Loucy (cell line): ENCODE results near the gene GALNT11.
"Not testable (repeated sequence)": the region's sequence is repeated elsewhere in the genome, so short reads cannot be mapped to it uniquely, and the experiment has no call there.

Source experiments
- H2AFZ ChIP-seq: fragments of 200-600 bp; sonication (generic); 2 replicates; pipeline ENCODE4 v1.6.0; 2016; ENCODE audit warnings: antibody characterized with exemption, mild to moderate bottlenecking, low read length, moderate library complexity
- H3F3A ChIP-seq: fragments of 200-600 bp; 2 replicates; pipeline ENCODE4 v1.6.0; 2016; ENCODE audit warnings: antibody characterized with exemption, low read depth, mild to moderate bottlenecking
- H3K27me3 ChIP-seq: fragments of 200-600 bp; sonication (generic); 2 replicates; pipeline ENCODE4 v1.6.1; 2014; ENCODE audit warnings: low read length, mild to moderate bottlenecking; ENCODE audit not compliant: insufficient read depth, poor library complexity, severe bottlenecking
- H3K36me3 ChIP-seq: fragments of 200-600 bp; sonication (generic); 2 replicates; pipeline ENCODE4 v1.6.1; 2016; ENCODE audit warnings: low read length; ENCODE audit not compliant: insufficient read depth
- H3K4me1 ChIP-seq: fragments of 200-600 bp; sonication (generic); 2 replicates; pipeline ENCODE4 v1.5.1; 2014; ENCODE audit warnings: low read length, mild to moderate bottlenecking; ENCODE audit not compliant: insufficient read depth, poor library complexity, severe bottlenecking
- H3K4me2 ChIP-seq: fragments of 200-600 bp; sonication (generic); 2 replicates; pipeline ENCODE4 v1.6.0; 2014; ENCODE audit warnings: antibody characterized with exemption, low read length, low read depth, mild to moderate bottlenecking; ENCODE audit not compliant: poor library complexity, severe bottlenecking
- H3K4me3 ChIP-seq: fragments of 200-600 bp; sonication (generic); 2 replicates; pipeline ENCODE4 v1.5.1; 2014; ENCODE audit warnings: low read length, mild to moderate bottlenecking, mixed read lengths; ENCODE audit not compliant: poor library complexity, severe bottlenecking
- H3K79me2 ChIP-seq: fragments of 200-600 bp; sonication (generic); 2 replicates; pipeline ENCODE4 v1.6.1; 2014; ENCODE audit warnings: low read length; ENCODE audit not compliant: insufficient read depth
- H3K9ac ChIP-seq: fragments of 200-600 bp; sonication (generic); 2 replicates; pipeline ENCODE4 v1.6.0; 2014; ENCODE audit warnings: mild to moderate bottlenecking, low read depth, low read length, moderate library complexity; ENCODE audit not compliant: poor library complexity, severe bottlenecking
- H3K9me2 ChIP-seq: fragments of 200-600 bp; sonication (generic); replicated peaks from 2 replicates; pipeline ENCODE4 v1.6.1; 2016; ENCODE audit warnings: low read depth, low read length, mixed read lengths
- H3K9me3 ChIP-seq: fragments of 200-600 bp; sonication (generic); 2 replicates; pipeline ENCODE4 v1.6.1; 2014; ENCODE audit warnings: mild to moderate bottlenecking, antibody characterized with exemption, low read length, low read depth; ENCODE audit not compliant: insufficient read depth
- H4K20me1 ChIP-seq: fragments of 200-600 bp; sonication (generic); 2 replicates; pipeline ENCODE4 v1.6.0; 2014; ENCODE audit warnings: antibody characterized with exemption, low read length, mild to moderate bottlenecking; ENCODE audit not compliant: insufficient read depth, poor library complexity, severe bottlenecking
- EZH2phosphoT487 ChIP-seq: fragments of 200-600 bp; IDR thresholded peaks from 2 replicates; pipeline ENCODE4 v1.6.1; 2018; ENCODE audit warnings: antibody characterized with exemption, mild to moderate bottlenecking, moderate library complexity, borderline replicate concordance
- TF ChIP-seq, protein P1 (sequence below): fragments of 200-600 bp; sonication (generic); conservative IDR thresholded peaks from 2 replicates; pipeline ENCODE4 v1.5.1; 2014; ENCODE audit warnings: mild to moderate bottlenecking, antibody characterized with exemption, low read length

The GALNT11 gene

DNA sequence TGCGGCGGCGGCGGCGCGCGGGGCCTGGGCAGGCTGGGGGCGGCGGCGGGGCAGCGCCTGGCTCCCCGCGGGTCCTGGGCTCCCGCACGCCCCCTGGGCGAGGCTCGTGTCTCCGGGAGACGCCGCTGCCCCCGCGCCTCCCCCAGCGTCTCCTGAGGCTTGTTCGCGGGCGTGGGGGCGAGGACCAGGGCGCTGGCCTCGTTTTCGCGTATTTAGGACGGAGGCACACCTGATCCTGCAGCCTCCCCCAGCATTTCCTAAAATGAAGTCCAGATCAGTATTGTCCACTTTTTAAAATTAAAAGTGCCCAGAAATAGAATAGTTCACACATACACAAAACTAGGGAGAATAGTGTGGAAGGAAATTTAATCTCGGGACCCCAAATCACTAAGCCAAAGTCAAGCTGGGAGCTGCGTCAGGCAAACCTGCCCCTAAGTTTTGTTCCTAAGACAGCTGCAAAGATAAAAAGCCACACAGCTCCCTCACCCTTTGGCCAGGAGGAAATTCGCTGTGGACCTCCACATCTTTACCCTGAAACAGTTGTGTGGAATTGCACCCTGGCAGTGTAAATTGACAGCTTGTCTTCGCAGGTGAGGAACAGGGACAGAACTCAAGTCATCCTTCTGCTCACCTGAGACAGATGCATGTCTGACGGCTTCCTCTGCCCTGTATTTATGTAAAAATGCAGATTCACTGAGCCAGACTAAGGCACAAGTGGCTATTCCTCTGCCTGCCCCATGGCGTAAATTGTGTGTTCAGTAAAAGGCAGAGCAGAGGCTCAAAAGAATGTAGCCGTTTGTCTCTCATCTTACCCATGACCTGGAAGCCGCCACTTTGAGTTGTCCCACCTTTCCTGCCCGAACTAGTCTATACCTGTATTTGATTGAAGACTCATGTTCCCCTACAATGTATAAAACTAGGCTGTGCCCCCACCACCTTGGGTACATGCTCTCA is 740 bp downstream of the GALNT11 start:
- TF ChIP-seq, protein P1, sequence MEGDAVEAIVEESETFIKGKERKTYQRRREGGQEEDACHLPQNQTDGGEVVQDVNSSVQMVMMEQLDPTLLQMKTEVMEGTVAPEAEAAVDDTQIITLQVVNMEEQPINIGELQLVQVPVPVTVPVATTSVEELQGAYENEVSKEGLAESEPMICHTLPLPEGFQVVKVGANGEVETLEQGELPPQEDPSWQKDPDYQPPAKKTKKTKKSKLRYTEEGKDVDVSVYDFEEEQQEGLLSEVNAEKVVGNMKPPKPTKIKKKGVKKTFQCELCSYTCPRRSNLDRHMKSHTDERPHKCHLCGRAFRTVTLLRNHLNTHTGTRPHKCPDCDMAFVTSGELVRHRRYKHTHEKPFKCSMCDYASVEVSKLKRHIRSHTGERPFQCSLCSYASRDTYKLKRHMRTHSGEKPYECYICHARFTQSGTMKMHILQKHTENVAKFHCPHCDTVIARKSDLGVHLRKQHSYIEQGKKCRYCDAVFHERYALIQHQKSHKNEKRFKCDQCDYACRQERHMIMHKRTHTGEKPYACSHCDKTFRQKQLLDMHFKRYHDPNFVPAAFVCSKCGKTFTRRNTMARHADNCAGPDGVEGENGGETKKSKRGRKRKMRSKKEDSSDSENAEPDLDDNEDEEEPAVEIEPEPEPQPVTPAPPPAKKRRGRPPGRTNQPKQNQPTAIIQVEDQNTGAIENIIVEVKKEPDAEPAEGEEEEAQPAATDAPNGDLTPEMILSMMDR: no peak
- TF ChIP-seq EZH2phosphoT487: no peak
- Histone ChIP-seq H3K4me1 (no peaks in the 10 kb centered on the region), H3K9me2 (no peaks in the 10 kb centered on the region), H3K36me3 (no peaks in the 10 kb centered on the region), H3K9me3 (no peaks in the 10 kb centered on the region), H3K4me3 (no peak overlapping the region), H3K4me2 (no peak overlapping the region), H2AFZ (no peak overlapping the region), H4K20me1 (no peaks in the 10 kb centered on the region), H3K27me3 (no peaks in the 10 kb centered on the region), H3K79me2 (no peaks in the 10 kb centered on the region), H3F3A (no peaks in the 10 kb centered on the region), H3K9ac (no peak overlapping the region)

DNA sequence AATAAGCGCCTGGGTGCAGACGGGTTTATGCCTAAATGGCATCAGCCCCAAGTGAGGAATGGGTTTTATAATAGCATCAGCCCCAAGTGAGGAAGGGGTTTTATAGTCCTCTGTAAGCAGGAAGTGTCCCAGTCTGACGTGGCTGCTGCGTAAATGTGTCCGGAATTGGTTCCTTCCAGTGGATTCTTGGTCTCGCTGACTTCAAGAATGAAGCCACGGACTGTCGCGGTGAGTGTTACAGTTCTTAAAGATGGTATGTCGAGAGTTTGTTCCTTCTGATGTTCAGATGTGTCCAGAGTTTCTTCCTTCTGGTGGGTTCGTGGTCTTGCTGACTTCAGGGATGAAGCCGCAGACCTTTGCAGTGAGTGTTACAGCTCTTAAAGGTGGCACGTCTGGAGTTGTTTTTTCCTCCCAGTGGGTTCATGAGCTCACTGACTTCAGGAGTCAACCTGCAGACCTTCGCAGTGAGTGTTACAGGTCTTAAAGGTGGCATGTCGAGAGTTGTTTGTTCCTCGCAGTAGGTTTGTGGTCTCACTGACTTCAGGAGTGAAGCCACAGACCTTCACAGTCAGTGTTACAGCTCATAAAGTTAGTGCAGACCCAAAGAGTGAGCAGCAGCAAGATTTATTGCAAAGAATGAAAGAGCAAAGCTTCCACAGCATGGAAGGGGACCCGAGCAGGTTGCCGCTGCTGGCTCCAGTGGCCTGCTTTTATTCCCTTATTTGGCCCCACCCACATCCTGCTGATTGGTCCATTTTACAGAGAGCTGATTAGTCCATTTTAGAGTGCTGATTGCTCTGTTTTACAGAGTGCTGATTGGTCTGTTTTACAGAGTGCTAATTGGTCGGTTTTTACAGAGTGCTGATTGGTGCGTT is 2.3 kb downstream of the GALNT11 start:
- H3K4me1 ChIP-seq, H3K4me2 ChIP-seq, H3F3A ChIP-seq, H3K9me2 ChIP-seq, H3K9me3 ChIP-seq, H3K9ac ChIP-seq, H3K4me3 ChIP-seq, H3K36me3 ChIP-seq, H2AFZ ChIP-seq, H3K79me2 ChIP-seq, H4K20me1 ChIP-seq, H3K27me3 ChIP-seq: not testable (repeated sequence)

DNA sequence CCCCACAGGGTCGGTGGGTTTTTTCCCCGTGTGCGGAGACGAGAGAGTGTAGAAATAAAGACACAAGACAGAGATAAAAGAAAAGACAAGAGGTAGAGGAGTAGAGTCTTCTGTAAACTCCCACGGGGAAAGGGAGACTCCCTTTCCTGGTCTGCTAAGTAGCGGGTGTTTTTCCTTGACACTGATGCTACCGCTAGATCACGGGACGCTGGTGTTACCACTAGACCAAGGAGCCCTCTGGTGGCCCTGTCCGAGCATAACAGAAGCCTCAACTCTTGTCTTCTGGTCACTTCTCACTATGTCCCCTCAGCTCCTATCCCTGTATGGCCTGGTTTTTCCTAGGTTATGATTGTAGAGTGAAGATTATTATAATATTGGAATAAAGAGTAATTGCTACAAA is 4.6 kb downstream of the GALNT11 start:
- not testable (repeated sequence) for H4K20me1 ChIP-seq, H3F3A ChIP-seq, H3K4me2 ChIP-seq, H3K9me2 ChIP-seq, H3K79me2 ChIP-seq, H3K36me3 ChIP-seq, H3K4me1 ChIP-seq, H3K4me3 ChIP-seq, H2AFZ ChIP-seq, H3K9ac ChIP-seq, H3K9me3 ChIP-seq, H3K27me3 ChIP-seq
- TF ChIP-seq, protein P1: peak; percentile 36

DNA sequence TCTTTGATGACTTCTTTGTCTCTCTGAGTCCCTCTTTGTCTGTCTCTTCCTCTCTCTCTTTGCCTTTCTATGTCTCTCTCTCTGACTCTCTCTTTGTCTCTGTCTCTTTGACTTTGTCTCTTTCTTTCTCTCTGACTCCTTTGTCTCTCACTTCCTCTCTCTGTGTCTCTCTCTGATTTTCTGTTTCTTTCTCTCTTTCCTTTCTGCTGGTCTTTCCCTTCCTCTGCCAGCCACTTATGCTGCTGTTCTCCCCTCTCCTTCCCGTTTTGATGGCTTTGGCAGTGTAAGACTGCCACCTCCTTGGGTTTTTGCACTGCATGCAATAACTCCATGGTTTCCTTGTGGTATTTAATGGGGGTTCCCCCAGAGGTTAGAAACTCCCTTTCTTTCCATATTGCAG is 5.2 kb downstream of the GALNT11 start:
- H3K4me1 ChIP-seq, H3K9me3 ChIP-seq, H3K36me3 ChIP-seq, H3K79me2 ChIP-seq, H3K27me3 ChIP-seq, H3K9ac ChIP-seq, H4K20me1 ChIP-seq, H3K9me2 ChIP-seq, H3F3A ChIP-seq, H3K4me2 ChIP-seq, H3K4me3 ChIP-seq, H2AFZ ChIP-seq: not testable (repeated sequence)
